GM18499 (cell line): ENCODE measurements around the gene STK32B.
"Not testable (repeated sequence)": the region's sequence is repeated elsewhere in the genome, so short reads cannot be mapped to it uniquely, and the experiment has no call there.

Experiments
- ATAC-seq: cut with Tn5 transposase; IDR thresholded peaks from one replicate; pipeline ENCODE4 v1.9.1; 2021; ENCODE audit warnings: moderate number of reproducible peaks; ENCODE audit not compliant: insufficient read depth, unreplicated experiment

Gene STK32B

GRCh38 chr4:5055411-5055810, 4.1 kb downstream of the STK32B start:
- no peak for ATAC-seq

- ATAC-seq, result no peak
Observed at GRCh38 chr4:5066101-5066500, 14.8 kb downstream of the STK32B start.

GRCh38 chr4:5066968-5067367, 15.7 kb downstream of the STK32B start:
- ATAC-seq, result not testable (repeated sequence)

GRCh38 chr4:5067908-5068307, 16.6 kb downstream of the STK32B start:
- ATAC-seq, result no peak

- ATAC-seq, result no peak
Observed at GRCh38 chr4:5069901-5070300, 18.6 kb downstream of the STK32B start.

GRCh38 chr4:5072948-5073347, 21.7 kb downstream of the STK32B start:
- ATAC-seq, result no peak

GRCh38 chr4:5078009-5078408, 26.7 kb downstream of the STK32B start:
- ATAC-seq, result no peak

GRCh38 chr4:5079581-5079980, 28.3 kb downstream of the STK32B start:
- ATAC-seq, result no peak

GRCh38 chr4:5081441-5081999, 30.2 kb downstream of the STK32B start:
- no peak for ATAC-seq

- ATAC-seq, result no peak
Observed at GRCh38 chr4:5082376-5082775, 31.1 kb downstream of the STK32B start.

- no peak for ATAC-seq
Observed at GRCh38 chr4:5084911-5085475, 33.7 kb downstream of the STK32B start.

- no peak for ATAC-seq
Observed at GRCh38 chr4:5086535-5086934, 35.3 kb downstream of the STK32B start.

GRCh38 chr4:5096261-5096660, 45.0 kb downstream of the STK32B start:
- no peak for ATAC-seq

GRCh38 chr4:5098176-5098575, 46.9 kb downstream of the STK32B start:
- ATAC-seq, result no peak

GRCh38 chr4:5100336-5100735, 49.1 kb downstream of the STK32B start:
- no peak for ATAC-seq

- ATAC-seq, result no peak
Observed at GRCh38 chr4:5100986-5101385, 49.7 kb downstream of the STK32B start.

- no peak for ATAC-seq
Observed at GRCh38 chr4:5101571-5101970, 50.3 kb downstream of the STK32B start.

GRCh38 chr4:5110901-5111300, 59.6 kb downstream of the STK32B start:
- ATAC-seq, result no peak

GRCh38 chr4:5112333-5113095, 61.2 kb downstream of the STK32B start:
- ATAC-seq, result no peak

GRCh38 chr4:5114950-5115349, 63.7 kb downstream of the STK32B start:
- no peak for ATAC-seq

- ATAC-seq, result no peak
Observed at GRCh38 chr4:5118091-5118786, 67.0 kb downstream of the STK32B start.
